ENCODE results near the gene PIR. TPM values are rescaled to one million over a fixed set of nuclear protein-coding genes. Genes with fewer than 3 reads are reported as not detected.

PIR gene
- total and polyA plus RNA-seq, 2 experiments from 2014 or later = 14.3 to 18.6 TPM

DNA sequence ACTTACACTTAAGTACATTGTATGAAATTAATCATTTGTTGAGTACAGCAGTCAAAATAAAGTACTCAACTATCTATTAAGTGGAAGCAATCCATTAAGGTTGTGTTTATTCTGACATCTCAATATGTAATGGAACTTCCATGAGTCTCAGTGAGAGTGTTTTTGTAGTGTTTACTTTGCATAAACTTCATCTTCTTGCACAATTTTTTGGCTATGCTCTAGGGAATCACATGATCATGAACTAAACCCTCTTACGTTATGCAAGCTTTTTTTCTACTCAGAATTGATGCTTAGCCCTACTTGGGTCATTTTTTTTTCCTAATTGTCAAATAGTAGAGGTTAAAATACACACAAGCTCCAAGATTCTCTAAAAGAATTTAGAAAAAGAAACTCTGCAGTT lies 136.7 kb downstream of the PIR start:
- WGBS (ENCODE audit: low lambda C conversion rate, missing lambda C conversion rate) = 60% methylated on average over 1 of the region's 1 CpG
- Histone ChIP-seq H3K27me3 (no peaks in the 10 kb centered on the region), H2AFZ (no peak overlapping the region), H3K4me3 (no peak overlapping the region), H4K20me1 (ENCODE audit: insufficient read depth, poor library complexity, severe bottlenecking) (no peaks in the 10 kb centered on the region), H3K9me3 (ENCODE audit: low read depth) (no peaks in the 10 kb centered on the region), H3K36me3 (replicated peaks; ENCODE audit: insufficient read depth, low read depth) (no peaks in the 10 kb centered on the region), H3K4me1 (ENCODE audit: insufficient read depth) (no peaks in the 10 kb centered on the region), H3K27ac (peak overlapping the region; percentile 13), H3K4me2 (no peak overlapping the region), H3K79me2 (no peaks in the 10 kb centered on the region), H3K9me2 (replicated peaks; ENCODE audit: insufficient read depth) (no peaks in the 10 kb centered on the region)
- TF ChIP-seq, protein P1, sequence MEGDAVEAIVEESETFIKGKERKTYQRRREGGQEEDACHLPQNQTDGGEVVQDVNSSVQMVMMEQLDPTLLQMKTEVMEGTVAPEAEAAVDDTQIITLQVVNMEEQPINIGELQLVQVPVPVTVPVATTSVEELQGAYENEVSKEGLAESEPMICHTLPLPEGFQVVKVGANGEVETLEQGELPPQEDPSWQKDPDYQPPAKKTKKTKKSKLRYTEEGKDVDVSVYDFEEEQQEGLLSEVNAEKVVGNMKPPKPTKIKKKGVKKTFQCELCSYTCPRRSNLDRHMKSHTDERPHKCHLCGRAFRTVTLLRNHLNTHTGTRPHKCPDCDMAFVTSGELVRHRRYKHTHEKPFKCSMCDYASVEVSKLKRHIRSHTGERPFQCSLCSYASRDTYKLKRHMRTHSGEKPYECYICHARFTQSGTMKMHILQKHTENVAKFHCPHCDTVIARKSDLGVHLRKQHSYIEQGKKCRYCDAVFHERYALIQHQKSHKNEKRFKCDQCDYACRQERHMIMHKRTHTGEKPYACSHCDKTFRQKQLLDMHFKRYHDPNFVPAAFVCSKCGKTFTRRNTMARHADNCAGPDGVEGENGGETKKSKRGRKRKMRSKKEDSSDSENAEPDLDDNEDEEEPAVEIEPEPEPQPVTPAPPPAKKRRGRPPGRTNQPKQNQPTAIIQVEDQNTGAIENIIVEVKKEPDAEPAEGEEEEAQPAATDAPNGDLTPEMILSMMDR (IDR thresholded peaks at IDR 0.05; ENCODE audit: poor library complexity) = no peak
- peak; percentile 12 for DNase-seq (ENCODE audit: low spot score)

DNA sequence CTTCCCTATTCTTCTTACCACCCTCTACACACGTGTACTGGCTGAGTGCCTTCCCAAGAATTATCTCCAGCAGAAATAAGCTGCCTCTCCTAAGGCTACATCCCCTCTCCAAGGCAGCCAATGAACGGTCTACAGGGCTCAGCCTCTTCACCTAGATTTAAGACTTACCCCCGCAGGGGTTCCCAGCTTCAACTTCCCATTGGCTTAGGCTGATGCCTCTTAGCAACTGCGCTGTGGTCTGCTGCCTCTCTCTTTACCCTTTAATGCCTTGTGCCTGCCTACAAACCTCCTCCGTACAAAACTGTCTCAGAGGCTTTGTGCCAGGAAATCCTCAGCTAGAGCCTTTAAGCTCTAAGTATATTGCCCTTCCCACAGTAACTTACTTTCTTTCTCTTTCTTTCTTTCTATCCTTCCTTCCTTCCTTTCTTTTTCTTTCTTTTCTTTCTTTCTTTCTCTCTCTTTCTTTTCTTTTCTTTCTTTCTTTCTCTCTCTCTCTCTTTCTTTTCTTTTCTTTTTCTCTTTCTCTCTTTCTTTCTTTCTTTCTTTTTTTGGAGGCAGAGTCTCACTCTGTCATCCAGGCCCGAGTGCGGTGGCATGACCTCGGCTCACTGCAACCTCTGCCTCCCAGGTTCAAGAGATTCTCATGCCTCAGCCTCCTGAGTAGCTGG lies 142.7 kb downstream of the PIR start:
- DNase-seq (ENCODE audit: low spot score) = no peak
- no peak overlapping the region for H3K4me2 ChIP-seq
- no peaks in the 10 kb centered on the region for H3K4me1 ChIP-seq (ENCODE audit: insufficient read depth)
- H3K79me2 ChIP-seq = no peaks in the 10 kb centered on the region
- no peak overlapping the region for H3K4me3 ChIP-seq
- H3K9me2 ChIP-seq (replicated peaks; ENCODE audit: insufficient read depth) = no peaks in the 10 kb centered on the region
- H3K36me3 ChIP-seq (replicated peaks; ENCODE audit: insufficient read depth, low read depth) = no peaks in the 10 kb centered on the region
- no peaks in the 10 kb centered on the region for H4K20me1 ChIP-seq (ENCODE audit: insufficient read depth, poor library complexity, severe bottlenecking)
- no peaks in the 10 kb centered on the region for H3K27me3 ChIP-seq
- 71% methylated on average over 8 of the region's 8 CpGs for WGBS (ENCODE audit: low lambda C conversion rate, missing lambda C conversion rate)
- H2AFZ ChIP-seq = no peak overlapping the region
- no peaks in the 10 kb centered on the region for H3K9me3 ChIP-seq (ENCODE audit: low read depth)
- TF ChIP-seq, protein P1 (IDR thresholded peaks at IDR 0.05; ENCODE audit: poor library complexity) = no peak
- H3K27ac ChIP-seq = no peak overlapping the region

DNA sequence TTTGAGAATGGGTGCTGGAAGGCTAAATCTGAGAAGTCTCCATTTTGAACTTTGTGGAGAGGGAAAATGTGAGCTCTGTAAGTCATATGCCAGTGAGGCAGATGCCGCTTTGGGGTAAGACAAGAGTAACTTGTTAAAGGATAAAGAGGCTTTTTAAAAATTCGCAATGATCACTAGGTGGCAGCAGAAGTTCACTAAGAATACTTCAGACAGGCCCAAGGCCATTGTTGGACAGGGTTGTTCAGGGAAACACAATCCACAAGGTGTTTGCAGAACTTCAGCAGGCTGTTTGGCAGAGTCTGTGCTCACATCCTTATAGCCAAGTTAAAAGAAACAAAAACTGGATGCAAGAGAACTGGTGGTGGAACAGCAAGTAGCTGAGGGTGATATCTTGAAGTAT lies 144.1 kb downstream of the PIR start:
- Histone ChIP-seq H4K20me1 (ENCODE audit: insufficient read depth, poor library complexity, severe bottlenecking) (no peaks in the 10 kb centered on the region), H3K4me1 (ENCODE audit: insufficient read depth) (no peaks in the 10 kb centered on the region), H2AFZ (no peak overlapping the region), H3K36me3 (replicated peaks; ENCODE audit: insufficient read depth, low read depth) (no peaks in the 10 kb centered on the region), H3K9me2 (replicated peaks; ENCODE audit: insufficient read depth) (no peaks in the 10 kb centered on the region), H3K79me2 (no peaks in the 10 kb centered on the region), H3K27me3 (no peaks in the 10 kb centered on the region), H3K4me3 (no peak overlapping the region), H3K4me2 (no peak overlapping the region), H3K9me3 (ENCODE audit: low read depth) (no peaks in the 10 kb centered on the region), H3K27ac (no peak overlapping the region)
- WGBS (ENCODE audit: low lambda C conversion rate, missing lambda C conversion rate) = 25% methylated on average over 2 of the region's 2 CpGs
- peak; percentile 89 for DNase-seq (ENCODE audit: low spot score)
- no peak for TF ChIP-seq EZH2phosphoT487 (IDR thresholded peaks at IDR 0.05; ENCODE audit: low read depth, severe bottlenecking, unreplicated experiment)
- TF ChIP-seq, protein P1 (IDR thresholded peaks at IDR 0.05; ENCODE audit: poor library complexity) = peak; percentile 80

DNA sequence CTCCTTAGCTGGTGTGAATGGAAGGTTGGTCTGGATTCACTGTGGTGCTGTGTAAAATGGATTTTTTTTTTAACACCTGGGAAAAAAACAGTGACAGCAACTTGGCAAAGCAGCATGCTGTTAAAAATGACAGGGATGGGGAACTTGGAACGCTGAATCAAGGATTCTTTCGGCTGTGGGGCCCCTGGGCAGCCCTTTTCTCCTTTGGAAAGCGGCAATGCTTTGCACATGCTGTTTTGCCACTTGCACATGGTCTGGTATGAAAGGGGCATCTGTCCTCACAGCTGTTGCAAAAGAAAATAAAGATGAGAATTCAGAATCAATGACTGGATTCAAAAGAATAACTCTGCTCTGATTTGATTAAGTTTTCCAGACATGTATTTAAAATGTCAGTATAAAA lies 147.2 kb downstream of the PIR start:
- WGBS (ENCODE audit: low lambda C conversion rate, missing lambda C conversion rate) = 87% methylated on average over 3 of the region's 3 CpGs
- H3K9me2 ChIP-seq (replicated peaks; ENCODE audit: insufficient read depth) = no peaks in the 10 kb centered on the region
- DNase-seq (ENCODE audit: low spot score) = no peak
- H4K20me1 ChIP-seq (ENCODE audit: insufficient read depth, poor library complexity, severe bottlenecking) = no peaks in the 10 kb centered on the region
- no peaks in the 10 kb centered on the region for H3K27me3 ChIP-seq
- no peak overlapping the region for H3K4me3 ChIP-seq
- no peak overlapping the region for H3K4me2 ChIP-seq
- peaks cover 5% of the 10 kb centered on the region for H3K4me1 ChIP-seq (ENCODE audit: insufficient read depth)
- TF ChIP-seq, protein P1 (IDR thresholded peaks at IDR 0.05; ENCODE audit: poor library complexity) = no peak
- TF ChIP-seq EZH2phosphoT487 (IDR thresholded peaks at IDR 0.05; ENCODE audit: low read depth, severe bottlenecking, unreplicated experiment) (no peak), EZH2 (IDR thresholded peaks at IDR 0.05; ENCODE audit: borderline replicate concordance) (no peak)
- no peaks in the 10 kb centered on the region for H3K36me3 ChIP-seq (replicated peaks; ENCODE audit: insufficient read depth, low read depth)
- H3K27ac ChIP-seq = no peak overlapping the region
- H3K79me2 ChIP-seq = no peaks in the 10 kb centered on the region
- H2AFZ ChIP-seq = no peak overlapping the region
- no peaks in the 10 kb centered on the region for H3K9me3 ChIP-seq (ENCODE audit: low read depth)

All from hepatocyte (in vitro differentiated cells).